ENCODE measurements around the gene GLRX5.

GRCh38 chr14:95519699-95520098 is 15.2 kb upstream of the GLRX5 start:
- TF ChIP-seq CTCF (IDR thresholded peaks at IDR 0.05; ENCODE audit: borderline replicate concordance, extremely low read depth, low read length, poor library complexity, severe bottlenecking) (no peak), EZH2 (IDR thresholded peaks at IDR 0.05; ENCODE audit: borderline replicate concordance, low read depth, low read length, severe bottlenecking) (no peak)
